Nephron (organoid): Measurements from ENCODE around the gene ARNT2.
A peak's percentile ranks its signal among the peaks of the same experiment; 100 is the strongest.

ENCODE experiments used
- H3K27ac Mint-ChIP-seq, 3 experiments: 2 replicates each; pipeline ENCODE4 v1.8.0; 2020; ENCODE audit warnings: mixed read lengths in 3 of 3, mild to moderate bottlenecking in 2 of 3, moderate library complexity in 1 of 3
- H3K27me3 Mint-ChIP-seq: 2 replicates; pipeline ENCODE4 v1.8.0; 2021; ENCODE audit warnings: low read depth, mild to moderate bottlenecking, moderate library complexity, mixed read lengths
- H3K36me3 Mint-ChIP-seq: 2 replicates; pipeline ENCODE4 v1.8.0; 2020; ENCODE audit warnings: low read depth, mixed read lengths
- H3K4me1 Mint-ChIP-seq: 2 replicates; pipeline ENCODE4 v1.8.0; 2020; ENCODE audit warnings: mixed read lengths
- H3K4me3 Mint-ChIP-seq, 3 experiments: 2 replicates each; pipeline ENCODE4 v1.8.0; 2020; ENCODE audit warnings: mild to moderate bottlenecking in 3 of 3, mixed read lengths in 3 of 3, moderate library complexity in 2 of 3
- H3K9me3 Mint-ChIP-seq: 2 replicates; pipeline ENCODE4 v1.8.0; 2020; ENCODE audit warnings: mixed read lengths
- TF ChIP-seq, protein P1 (sequence below), 3 experiments: fragments of 200-600 bp; sonication (generic); IDR thresholded peaks; one replicate each; pipeline ENCODE4 v1.5.0; 2021; ENCODE audit warnings: antibody characterized with exemption in 3 of 3; ENCODE audit not compliant: unreplicated experiment in 3 of 3

ARNT2 gene

DNA sequence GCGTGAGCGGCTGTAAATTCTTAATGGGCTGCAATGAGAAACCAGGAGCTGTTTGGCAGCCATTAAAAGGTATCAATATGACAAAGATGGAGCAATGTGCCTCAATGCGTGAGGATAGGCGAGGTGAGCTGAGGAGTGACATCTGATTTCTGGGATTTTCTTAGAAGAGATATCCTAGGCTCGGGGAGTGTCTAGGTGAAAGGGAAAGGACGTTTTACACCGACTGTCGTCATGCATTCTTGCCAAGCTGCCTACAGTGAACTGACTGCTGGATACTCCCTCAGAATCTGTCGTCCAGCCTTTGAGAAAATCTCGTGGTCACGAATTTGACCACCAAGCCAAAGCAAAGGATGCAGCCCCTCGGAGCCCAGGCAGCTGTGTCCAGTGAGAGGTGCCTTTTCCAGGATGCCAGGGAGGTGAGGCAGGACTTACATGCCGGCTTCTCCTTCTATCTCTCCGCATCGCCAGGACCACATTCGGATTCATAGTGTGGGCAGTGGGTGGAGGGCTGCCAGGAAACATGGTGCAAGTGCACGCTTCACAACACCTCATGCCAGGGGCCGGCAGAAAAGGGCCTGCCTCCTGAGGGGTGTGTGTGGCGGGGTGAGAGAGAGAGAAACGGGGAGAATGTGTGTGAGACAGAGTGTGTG, 210.7 kb downstream of the ARNT2 start:
- Mint-ChIP-seq H3K4me1 (peaks cover 7% of the 10 kb centered on the region), H3K36me3 (no peaks in the 10 kb centered on the region), H3K27me3 (peaks cover 7% of the 10 kb centered on the region), H3K9me3 (no peaks in the 10 kb centered on the region), H3K4me3 (no peak overlapping the region), H3K27ac (no peak overlapping the region)
- TF ChIP-seq, protein P1, sequence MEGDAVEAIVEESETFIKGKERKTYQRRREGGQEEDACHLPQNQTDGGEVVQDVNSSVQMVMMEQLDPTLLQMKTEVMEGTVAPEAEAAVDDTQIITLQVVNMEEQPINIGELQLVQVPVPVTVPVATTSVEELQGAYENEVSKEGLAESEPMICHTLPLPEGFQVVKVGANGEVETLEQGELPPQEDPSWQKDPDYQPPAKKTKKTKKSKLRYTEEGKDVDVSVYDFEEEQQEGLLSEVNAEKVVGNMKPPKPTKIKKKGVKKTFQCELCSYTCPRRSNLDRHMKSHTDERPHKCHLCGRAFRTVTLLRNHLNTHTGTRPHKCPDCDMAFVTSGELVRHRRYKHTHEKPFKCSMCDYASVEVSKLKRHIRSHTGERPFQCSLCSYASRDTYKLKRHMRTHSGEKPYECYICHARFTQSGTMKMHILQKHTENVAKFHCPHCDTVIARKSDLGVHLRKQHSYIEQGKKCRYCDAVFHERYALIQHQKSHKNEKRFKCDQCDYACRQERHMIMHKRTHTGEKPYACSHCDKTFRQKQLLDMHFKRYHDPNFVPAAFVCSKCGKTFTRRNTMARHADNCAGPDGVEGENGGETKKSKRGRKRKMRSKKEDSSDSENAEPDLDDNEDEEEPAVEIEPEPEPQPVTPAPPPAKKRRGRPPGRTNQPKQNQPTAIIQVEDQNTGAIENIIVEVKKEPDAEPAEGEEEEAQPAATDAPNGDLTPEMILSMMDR (IDR thresholded peaks at IDR 0.05; ENCODE audit: unreplicated experiment in 3 of 3): no peak

DNA sequence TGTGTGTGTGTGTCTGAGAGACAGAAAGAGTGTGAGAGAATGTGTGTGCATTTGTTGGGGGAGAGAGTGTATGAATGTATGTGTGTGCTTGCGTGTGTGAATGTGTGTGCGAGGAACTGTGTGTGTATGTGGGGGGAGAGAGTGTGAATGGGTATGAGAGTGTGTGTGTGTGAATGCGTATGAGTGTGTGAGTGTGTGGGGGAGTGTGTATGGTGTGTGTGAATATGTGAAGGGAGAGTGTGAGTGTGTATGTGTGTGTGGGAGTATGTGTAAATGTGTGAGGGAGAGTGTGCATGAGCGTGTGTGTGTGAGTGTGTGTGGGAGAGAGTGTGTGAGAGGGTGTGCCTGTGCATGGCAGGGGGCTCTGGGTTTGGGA, 211.2 kb downstream of the ARNT2 start:
- Mint-ChIP-seq H3K4me3 (no peak overlapping the region), H3K27me3 (peaks cover 7% of the 10 kb centered on the region), H3K36me3 (no peaks in the 10 kb centered on the region), H3K27ac (no peak overlapping the region), H3K4me1 (peaks cover 5% of the 10 kb centered on the region), H3K9me3 (no peaks in the 10 kb centered on the region)
- TF ChIP-seq, protein P1 (IDR thresholded peaks at IDR 0.05; ENCODE audit: unreplicated experiment in 3 of 3): no peak

DNA sequence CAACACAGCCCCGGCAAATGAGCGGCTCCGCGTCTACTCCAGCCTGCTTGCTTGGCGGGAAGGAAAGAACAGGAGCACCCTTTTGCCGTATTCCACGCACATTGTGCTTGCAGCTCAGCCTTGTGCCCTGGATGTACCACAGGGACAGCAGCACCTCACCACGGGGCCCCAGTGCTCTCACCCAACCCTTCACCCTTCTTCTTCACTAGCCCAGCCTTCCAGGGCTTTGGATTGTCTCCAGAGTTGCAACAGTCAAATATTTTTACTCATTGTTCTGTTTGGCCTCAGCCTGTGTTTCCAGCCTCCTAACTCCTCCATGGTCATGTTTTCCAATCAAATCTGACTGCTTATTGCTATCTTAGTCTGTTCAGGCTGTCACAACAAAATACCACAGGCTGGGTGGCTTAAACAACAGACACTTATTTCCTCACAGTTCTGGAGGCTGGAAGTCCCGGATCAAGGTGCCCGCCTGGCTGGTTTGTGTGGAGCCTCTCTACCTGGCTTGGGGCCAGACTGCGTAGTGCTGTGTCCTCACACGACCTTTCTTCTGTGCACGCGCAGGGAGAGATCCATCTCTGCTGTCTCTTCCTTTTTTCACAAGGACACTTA, 211.7 kb downstream of the ARNT2 start:
- no peak overlapping the region for H3K4me3 Mint-ChIP-seq
- no peak overlapping the region for H3K27ac Mint-ChIP-seq
- H3K27me3 Mint-ChIP-seq: peaks cover 7% of the 10 kb centered on the region

DNA sequence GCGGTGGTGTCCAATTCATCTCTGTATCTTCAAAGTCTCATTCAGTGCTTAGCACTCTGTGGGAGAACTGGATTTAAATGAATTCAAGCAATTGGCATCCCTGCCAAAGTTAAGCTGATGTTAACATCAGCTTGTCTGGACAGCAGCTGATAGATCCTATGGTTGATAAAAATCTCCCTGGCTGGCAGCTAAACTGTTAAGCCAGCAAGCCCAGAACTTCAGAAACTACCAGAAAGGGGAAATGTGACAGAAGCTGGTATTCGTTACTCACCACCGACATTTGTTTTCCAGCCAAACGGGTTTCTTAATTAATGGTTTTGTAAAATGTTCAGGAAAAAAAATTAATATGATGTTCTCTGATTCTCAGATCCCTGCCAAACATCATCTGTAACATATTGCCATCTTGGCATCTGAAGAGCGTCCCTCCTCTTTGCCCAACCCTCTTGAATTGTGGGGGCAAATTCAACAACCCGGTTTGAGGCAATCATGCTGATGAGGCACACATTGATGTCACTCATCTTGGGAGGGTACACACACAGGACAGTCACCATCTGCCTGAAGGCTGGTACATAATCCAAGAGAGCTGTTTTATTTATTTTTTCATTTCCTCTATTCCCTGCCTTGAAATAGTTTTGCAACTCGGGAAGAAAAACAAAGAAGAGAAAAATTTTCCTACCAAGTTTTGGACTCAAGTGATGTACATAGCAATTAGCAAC, 214.7 kb downstream of the ARNT2 start:
- Mint-ChIP-seq H3K4me1 (peaks cover 5% of the 10 kb centered on the region), H3K36me3 (no peaks in the 10 kb centered on the region), H3K4me3 (no peak overlapping the region), H3K9me3 (peaks cover 6% of the 10 kb centered on the region), H3K27me3 (peaks cover 4% of the 10 kb centered on the region), H3K27ac (no peak overlapping the region)
- TF ChIP-seq, protein P1 (IDR thresholded peaks at IDR 0.05; ENCODE audit: unreplicated experiment in 3 of 3): no peak

More for the DNA sequence above, 211.7 kb downstream of the ARNT2 start:
- no peaks in the 10 kb centered on the region for H3K9me3 Mint-ChIP-seq
- TF ChIP-seq, protein P1 (IDR thresholded peaks at IDR 0.05; ENCODE audit: unreplicated experiment in 3 of 3): no peak
- no peaks in the 10 kb centered on the region for H3K36me3 Mint-ChIP-seq
- H3K4me1 Mint-ChIP-seq: peaks cover 5% of the 10 kb centered on the region

DNA sequence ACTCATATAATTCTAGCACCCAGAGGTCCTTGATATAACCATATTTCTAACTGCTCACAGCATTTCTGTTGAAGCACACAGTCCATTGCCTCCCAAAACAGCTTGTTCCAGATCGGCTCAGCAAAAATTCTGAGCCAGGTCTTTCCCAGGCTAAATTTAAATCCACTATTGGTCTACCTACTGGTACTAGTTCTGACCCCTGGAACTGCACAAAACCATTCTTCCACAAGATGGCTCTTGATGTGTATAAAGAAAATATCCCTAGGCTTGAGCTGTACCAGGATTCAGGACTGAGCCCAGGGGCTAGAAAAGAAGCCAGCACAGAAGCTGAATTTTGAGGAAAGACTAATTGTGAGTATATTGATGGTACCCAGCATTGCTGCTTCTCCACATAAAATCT, 215.5 kb downstream of the ARNT2 start:
- H3K36me3 Mint-ChIP-seq: no peaks in the 10 kb centered on the region
- H3K9me3 Mint-ChIP-seq: peaks cover 6% of the 10 kb centered on the region
- TF ChIP-seq, protein P1 (IDR thresholded peaks at IDR 0.05; ENCODE audit: unreplicated experiment in 3 of 3): peak in 1 of 3 experiments; percentile 27
- no peak overlapping the region for H3K4me3 Mint-ChIP-seq
- H3K27ac Mint-ChIP-seq: no peak overlapping the region
- H3K4me1 Mint-ChIP-seq: peaks cover 5% of the 10 kb centered on the region
- H3K27me3 Mint-ChIP-seq: peaks cover 4% of the 10 kb centered on the region
